HepG2 (cell line): ENCODE data around the gene MALRD1.

ENCODE experiments used
- CEBPB ChIP-seq: IDR thresholded peaks from 2 replicates; pipeline ENCODE4 v1.6.1; 2011; ENCODE audit warnings: low read depth, low read length, improper control_type of control experiment, borderline replicate concordance
- MXD4 ChIP-seq: IDR thresholded peaks from 2 replicates; pipeline ENCODE4 v1.6.1; 2016; ENCODE audit warnings: mild to moderate bottlenecking, missing biosample characterization, missing genetic modification reagents
- NR2F2 ChIP-seq: IDR thresholded peaks from 2 replicates; pipeline ENCODE4 v1.6.1; 2012; ENCODE audit warnings: low read depth, inconsistent platforms, borderline replicate concordance
- ZNF317 ChIP-seq: sonication (generic); formaldehyde crosslinking; IDR thresholded peaks from 2 replicates; pipeline ENCODE4 v1.5.0; 2020; ENCODE audit warnings: mild to moderate bottlenecking, missing genetic modification reagents
- TF ChIP-seq, protein P1 (sequence below): sonication (generic); formaldehyde crosslinking; IDR thresholded peaks from 2 replicates; pipeline ENCODE4 v1.5.0; 2020; ENCODE audit warnings: mild to moderate bottlenecking, missing genetic modification reagents, moderate library complexity
- TF ChIP-seq, protein P2 (sequence below): sonication (generic); formaldehyde crosslinking; IDR thresholded peaks from 2 replicates; pipeline ENCODE4 v1.4.0; 2020; ENCODE audit warnings: mild to moderate bottlenecking, missing genetic modification reagents
- TF ChIP-seq, protein P3 (sequence below), 2 experiments: sonication (generic) in 1 of 2; formaldehyde crosslinking in 1 of 2; IDR thresholded peaks; 2 replicates each; pipeline versions ENCODE4 v1.5.1 to v1.6.1; 2011 to 2020; ENCODE audit warnings: borderline replicate concordance in 1 of 2, low read depth in 1 of 2, low read length in 1 of 2, mild to moderate bottlenecking in 1 of 2, missing genetic modification reagents in 1 of 2, moderate library complexity in 1 of 2

DNA sequence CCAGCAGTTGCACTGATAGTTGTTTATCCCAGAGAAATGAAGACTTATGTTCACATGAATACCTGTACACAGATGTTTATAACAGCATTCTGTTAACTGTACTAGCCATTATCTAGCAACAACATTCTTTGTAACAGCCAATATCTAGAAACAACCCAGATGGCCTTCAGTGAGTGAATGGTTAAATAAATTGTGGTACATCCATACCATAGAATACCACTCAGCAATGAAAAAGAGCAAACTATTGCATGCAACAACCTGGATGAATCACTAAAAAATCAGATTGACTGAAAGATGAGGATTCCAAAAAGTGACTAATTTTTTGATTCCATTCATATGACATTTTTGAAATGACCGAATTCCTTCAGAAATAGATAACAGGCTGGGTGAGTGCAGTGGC lies 360.3 kb downstream of the MALRD1 start:
- TF ChIP-seq NR2F2, result no peak
- no peak for TF ChIP-seq ZNF317
- TF ChIP-seq CEBPB, result no peak
- TF ChIP-seq, protein P1, sequence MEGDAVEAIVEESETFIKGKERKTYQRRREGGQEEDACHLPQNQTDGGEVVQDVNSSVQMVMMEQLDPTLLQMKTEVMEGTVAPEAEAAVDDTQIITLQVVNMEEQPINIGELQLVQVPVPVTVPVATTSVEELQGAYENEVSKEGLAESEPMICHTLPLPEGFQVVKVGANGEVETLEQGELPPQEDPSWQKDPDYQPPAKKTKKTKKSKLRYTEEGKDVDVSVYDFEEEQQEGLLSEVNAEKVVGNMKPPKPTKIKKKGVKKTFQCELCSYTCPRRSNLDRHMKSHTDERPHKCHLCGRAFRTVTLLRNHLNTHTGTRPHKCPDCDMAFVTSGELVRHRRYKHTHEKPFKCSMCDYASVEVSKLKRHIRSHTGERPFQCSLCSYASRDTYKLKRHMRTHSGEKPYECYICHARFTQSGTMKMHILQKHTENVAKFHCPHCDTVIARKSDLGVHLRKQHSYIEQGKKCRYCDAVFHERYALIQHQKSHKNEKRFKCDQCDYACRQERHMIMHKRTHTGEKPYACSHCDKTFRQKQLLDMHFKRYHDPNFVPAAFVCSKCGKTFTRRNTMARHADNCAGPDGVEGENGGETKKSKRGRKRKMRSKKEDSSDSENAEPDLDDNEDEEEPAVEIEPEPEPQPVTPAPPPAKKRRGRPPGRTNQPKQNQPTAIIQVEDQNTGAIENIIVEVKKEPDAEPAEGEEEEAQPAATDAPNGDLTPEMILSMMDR (CRISPR knock-in tag), result no peak
- TF ChIP-seq, protein P2, sequence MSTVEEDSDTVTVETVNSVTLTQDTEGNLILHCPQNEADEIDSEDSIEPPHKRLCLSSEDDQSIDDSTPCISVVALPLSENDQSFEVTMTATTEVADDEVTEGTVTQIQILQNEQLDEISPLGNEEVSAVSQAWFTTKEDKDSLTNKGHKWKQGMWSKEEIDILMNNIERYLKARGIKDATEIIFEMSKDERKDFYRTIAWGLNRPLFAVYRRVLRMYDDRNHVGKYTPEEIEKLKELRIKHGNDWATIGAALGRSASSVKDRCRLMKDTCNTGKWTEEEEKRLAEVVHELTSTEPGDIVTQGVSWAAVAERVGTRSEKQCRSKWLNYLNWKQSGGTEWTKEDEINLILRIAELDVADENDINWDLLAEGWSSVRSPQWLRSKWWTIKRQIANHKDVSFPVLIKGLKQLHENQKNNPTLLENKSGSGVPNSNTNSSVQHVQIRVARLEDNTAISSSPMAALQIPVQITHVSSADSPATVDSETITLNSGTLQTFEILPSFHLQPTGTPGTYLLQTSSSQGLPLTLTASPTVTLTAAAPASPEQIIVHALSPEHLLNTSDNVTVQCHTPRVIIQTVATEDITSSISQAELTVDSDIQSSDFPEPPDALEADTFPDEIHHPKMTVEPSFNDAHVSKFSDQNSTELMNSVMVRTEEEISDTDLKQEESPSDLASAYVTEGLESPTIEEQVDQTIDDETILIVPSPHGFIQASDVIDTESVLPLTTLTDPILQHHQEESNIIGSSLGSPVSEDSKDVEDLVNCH (CRISPR knock-in tag), result no peak
- TF ChIP-seq, protein P3, sequence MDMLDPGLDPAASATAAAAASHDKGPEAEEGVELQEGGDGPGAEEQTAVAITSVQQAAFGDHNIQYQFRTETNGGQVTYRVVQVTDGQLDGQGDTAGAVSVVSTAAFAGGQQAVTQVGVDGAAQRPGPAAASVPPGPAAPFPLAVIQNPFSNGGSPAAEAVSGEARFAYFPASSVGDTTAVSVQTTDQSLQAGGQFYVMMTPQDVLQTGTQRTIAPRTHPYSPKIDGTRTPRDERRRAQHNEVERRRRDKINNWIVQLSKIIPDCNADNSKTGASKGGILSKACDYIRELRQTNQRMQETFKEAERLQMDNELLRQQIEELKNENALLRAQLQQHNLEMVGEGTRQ (IDR thresholded peaks at IDR 0.05; ENCODE audit: low read depth, low read length), result no peak
- TF ChIP-seq, protein P3 (CRISPR knock-in tag; IDR thresholded peaks at IDR 0.05; ENCODE audit: borderline replicate concordance), result no peak
- no peak for TF ChIP-seq MXD4
